H1 (cell line): Measurements from ENCODE around the gene HMOX2. TPM values are rescaled to one million over a fixed set of nuclear protein-coding genes. Genes with fewer than 3 reads are reported as not detected.

Experiments
- BCL11A ChIP-seq, 2 experiments: IDR thresholded peaks; one replicate each; pipeline ENCODE4 v1.6.1; 2011; ENCODE audit warnings: low read depth in 2 of 2, low read length in 2 of 2, mild to moderate bottlenecking in 2 of 2
- CBX8 ChIP-seq: fragments of 300-800, 300-1000 bp; sonication (generic); IDR thresholded peaks from 2 replicates; pipeline ENCODE4 v1.7.1; 2016; ENCODE audit warnings: low read depth, low read length, borderline replicate concordance
- CREB1 ChIP-seq: IDR thresholded peaks from 2 replicates; pipeline ENCODE4 v1.6.1; 2012; ENCODE audit warnings: inconsistent platforms
- EGR1 ChIP-seq: IDR thresholded peaks from 2 replicates; pipeline ENCODE4 v1.6.1; 2011; ENCODE audit warnings: low read depth, low read length, borderline replicate concordance
- GTF2F1 ChIP-seq: IDR thresholded peaks from 2 replicates; pipeline ENCODE4 v1.6.1; 2012; ENCODE audit warnings: low read depth, low read length, improper control_type of control experiment, borderline replicate concordance
- JUND ChIP-seq: IDR thresholded peaks from 2 replicates; pipeline ENCODE4 v1.6.1; 2011; ENCODE audit warnings: mild to moderate bottlenecking, improper control_type of control experiment, low read length
- KDM4A ChIP-seq: IDR thresholded peaks from one replicate; pipeline ENCODE4 v1.7.1; 2012; ENCODE audit warnings: low read depth, mild to moderate bottlenecking, moderate library complexity, low read length, inconsistent platforms; ENCODE audit not compliant: severe bottlenecking
- MAFK ChIP-seq: IDR thresholded peaks from 2 replicates; pipeline ENCODE4 v1.6.1; 2012; ENCODE audit warnings: low read depth, mild to moderate bottlenecking, improper control_type of control experiment, low read length
- SP2 ChIP-seq: IDR thresholded peaks from 2 replicates; pipeline ENCODE4 v1.6.1; 2012; ENCODE audit warnings: mild to moderate bottlenecking, low read length, inconsistent platforms
- TAF7 ChIP-seq: optimal IDR thresholded peaks from 2 replicates; pipeline ENCODE3; 2011; ENCODE audit warnings: low read depth, mild to moderate bottlenecking, inconsistent platforms, low read length, moderate library complexity, borderline replicate concordance
- polyA plus RNA-seq, 7 experiments: library from polyadenylated mRNA; depleted of rRNA in 3 of 7; stranded (reverse) in 5 of 7; unstranded in 2 of 7; fragments of >200 nt in 5 of 7; fragments of 200-250 nt in 2 of 7; gene quantifications; 1 replicate in 5 of 7; 2 replicates in 1 of 7; 4 replicates in 1 of 7; pipeline versions ENCODE4 v1.2.1 to v1.2.3, GENCODE V29; 2011 to 2013; ENCODE audit warnings: missing spikeins in 2 of 7, mixed read lengths in 2 of 7
- total RNA-seq: library from RNA; stranded (reverse); fragmentation: NEBNext Ultra II Directional; extraction: Animal tissue kit (Norgen Biotek cat#: 25700); gene quantifications from 2 replicates; pipeline ENCODE4 v1.2.1, GENCODE V29; 2021
- TF ChIP-seq, protein P1 (sequence below): IDR thresholded peaks from 2 replicates; pipeline ENCODE4 v1.6.1; 2011; ENCODE audit warnings: low read depth, mild to moderate bottlenecking, low read length; ENCODE audit not compliant: insufficient read depth
- TF ChIP-seq, protein P2 (sequence below): IDR thresholded peaks from 2 replicates; pipeline ENCODE4 v1.6.1; 2012; ENCODE audit warnings: inconsistent platforms

HMOX2 gene
- total and polyA plus RNA-seq, 2 of the 8 experiments (the other 6 are each of a cell fraction or from before 2014, with no cell fraction given): 36.5 to 48.4 TPM

DNA sequence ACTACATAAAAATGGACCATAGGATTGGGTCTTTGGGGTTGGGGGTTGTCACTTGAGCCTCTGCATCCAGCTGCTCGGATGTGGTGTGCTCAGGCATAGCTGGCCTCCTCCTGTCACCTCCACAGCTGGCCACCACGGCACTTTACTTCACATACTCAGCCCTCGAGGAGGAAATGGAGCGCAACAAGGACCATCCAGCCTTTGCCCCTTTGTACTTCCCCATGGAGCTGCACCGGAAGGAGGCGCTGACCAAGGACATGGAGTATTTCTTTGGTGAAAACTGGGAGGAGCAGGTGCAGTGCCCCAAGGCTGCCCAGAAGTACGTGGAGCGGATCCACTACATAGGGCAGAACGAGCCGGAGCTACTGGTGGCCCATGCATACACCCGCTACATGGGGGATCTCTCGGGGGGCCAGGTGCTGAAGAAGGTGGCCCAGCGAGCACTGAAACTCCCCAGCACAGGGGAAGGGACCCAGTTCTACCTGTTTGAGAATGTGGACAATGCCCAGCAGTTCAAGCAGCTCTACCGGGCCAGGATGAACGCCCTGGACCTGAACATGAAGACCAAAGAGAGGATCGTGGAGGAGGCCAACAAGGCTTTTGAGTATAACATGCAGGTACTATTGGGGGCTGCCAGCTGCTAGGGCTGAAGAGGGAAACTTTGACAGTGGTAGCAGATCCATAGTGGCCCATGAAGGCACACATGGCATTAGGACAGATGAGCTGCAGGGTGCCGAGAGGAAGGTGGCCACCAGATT, 31.6 kb downstream of the HMOX2 start (continued):
- no peak for TF ChIP-seq KDM4A
- no peak for TF ChIP-seq JUND
- TF ChIP-seq MAFK: no peak
- TF ChIP-seq TAF7: no peak
- TF ChIP-seq, protein P1, sequence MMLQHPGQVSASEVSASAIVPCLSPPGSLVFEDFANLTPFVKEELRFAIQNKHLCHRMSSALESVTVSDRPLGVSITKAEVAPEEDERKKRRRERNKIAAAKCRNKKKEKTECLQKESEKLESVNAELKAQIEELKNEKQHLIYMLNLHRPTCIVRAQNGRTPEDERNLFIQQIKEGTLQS: no peak
- TF ChIP-seq CBX8: no peak
- no peak for TF ChIP-seq SP2
- TF ChIP-seq, protein P2, sequence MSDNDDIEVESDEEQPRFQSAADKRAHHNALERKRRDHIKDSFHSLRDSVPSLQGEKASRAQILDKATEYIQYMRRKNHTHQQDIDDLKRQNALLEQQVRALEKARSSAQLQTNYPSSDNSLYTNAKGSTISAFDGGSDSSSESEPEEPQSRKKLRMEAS: no peak
- no peak for TF ChIP-seq EGR1
- TF ChIP-seq CREB1: no peak
- no peak for TF ChIP-seq BCL11A (IDR thresholded peaks at IDR 0.05; ENCODE audit: low read depth in 2 of 2, low read length in 2 of 2)
- TF ChIP-seq GTF2F1: no peak
